Lower lobe of right lung (tissue), 2 donors: ENCODE results near the gene MEX3C. TPM values are rescaled to one million over a fixed set of nuclear protein-coding genes. Genes with fewer than 3 reads are reported as not detected.

Experiments
- ATAC-seq, 2 donors: fragments of 200-7000 bp; cut with Tn5 transposase; one replicate each; pipeline ENCODE4 v1.9.1; 2020 to 2022; ENCODE audit warnings: mild to moderate bottlenecking in 2 of 2, moderate library complexity in 2 of 2
- DNase-seq: peaks from one replicate; pipeline ENCODE4 v3.0.0-alpha.2; 2020
- H3K27ac ChIP-seq: fragments of 200-600 bp; one replicate; pipeline ENCODE4 v1.8.0; 2022
- H3K27me3 ChIP-seq: fragments of 200-600 bp; one replicate; pipeline ENCODE4 v1.8.0; 2022; ENCODE audit warnings: low read depth
- H3K36me3 ChIP-seq: fragments of 200-600 bp; one replicate; pipeline ENCODE4 v1.8.0; 2022; ENCODE audit warnings: mild to moderate bottlenecking
- H3K4me1 ChIP-seq: fragments of 200-600 bp; one replicate; pipeline ENCODE4 v1.8.0; 2022
- H3K4me3 ChIP-seq: fragments of 200-600 bp; one replicate; pipeline ENCODE4 v1.8.0; 2022; ENCODE audit warnings: mild to moderate bottlenecking
- H3K9me3 ChIP-seq: fragments of 200-600 bp; one replicate; pipeline ENCODE4 v1.8.0; 2022
- intact Hi-C: fragments of 100-400 bp; cut with DNase I; formaldehyde crosslinking; loops from one replicate; pipeline ENCODE4 v1.11.0; 2022
- total RNA-seq: library from RNA; stranded (reverse); fragmentation: NEBNext Ultra II Directional; extraction: Animal tissue kit (Norgen Biotek cat#: 25700); gene quantifications from one replicate; pipeline ENCODE4 v1.2.1, GENCODE V29; 2021
- TF ChIP-seq, protein P1 (sequence below): fragments of 200-600 bp; IDR thresholded peaks from one replicate; pipeline ENCODE4 v1.8.0; 2022; ENCODE audit warnings: antibody characterized with exemption, mild to moderate bottlenecking
- donor health status: DM: no; HTN: yes; CAD: no; lungs with severe emphysema.

The MEX3C gene
- total RNA-seq, 1 donor from 2014 or later, result 21.2 TPM

DNA sequence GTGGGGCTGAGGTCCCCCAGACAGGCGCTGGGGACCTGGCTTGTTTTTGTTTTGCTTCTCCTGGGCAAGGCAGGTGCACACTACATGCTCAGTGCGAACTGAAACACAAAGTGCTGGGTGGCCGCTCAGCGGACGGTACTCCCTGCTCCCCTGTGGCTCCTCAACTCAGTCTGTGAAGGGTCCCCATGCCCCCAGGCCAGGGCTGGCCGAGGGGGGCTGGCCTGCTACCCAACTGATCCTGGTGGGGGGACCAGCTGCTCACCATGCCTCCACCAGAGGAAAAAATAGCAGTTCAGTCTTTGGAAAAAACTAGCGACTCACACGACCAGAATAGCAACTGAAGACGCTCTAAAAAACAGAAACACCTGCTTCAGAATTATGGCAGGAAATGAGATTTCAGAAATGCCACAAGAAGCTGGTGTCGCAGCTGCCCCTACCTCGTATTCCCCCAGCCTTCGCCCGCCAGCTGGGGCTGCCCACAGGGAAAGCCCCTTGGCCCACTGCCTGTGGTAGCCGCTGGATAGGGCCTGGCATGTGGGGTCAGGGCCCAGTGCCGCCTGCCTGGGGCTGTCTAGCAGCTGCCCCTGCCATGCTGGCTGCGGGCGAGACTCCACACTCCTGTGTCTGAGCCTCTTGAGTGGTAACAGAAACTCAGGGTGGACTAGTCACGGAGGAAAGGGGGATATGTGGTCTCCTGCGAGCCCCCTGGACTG, 43.7 kb downstream of the MEX3C start:
- ATAC-seq (peak in 1 of 2 donors; percentile 63), DNase-seq (no peak)
- Histone ChIP-seq H3K9me3 (no peaks in the 10 kb centered on the region), H3K36me3 (no peaks in the 10 kb centered on the region), H3K27me3 (no peaks in the 10 kb centered on the region), H3K4me3 (no peak overlapping the region), H3K27ac (peak overlapping the region; percentile 56), H3K4me1 (no peaks in the 10 kb centered on the region)
- intact Hi-C loops, result no loop called here
- TF ChIP-seq, protein P1, sequence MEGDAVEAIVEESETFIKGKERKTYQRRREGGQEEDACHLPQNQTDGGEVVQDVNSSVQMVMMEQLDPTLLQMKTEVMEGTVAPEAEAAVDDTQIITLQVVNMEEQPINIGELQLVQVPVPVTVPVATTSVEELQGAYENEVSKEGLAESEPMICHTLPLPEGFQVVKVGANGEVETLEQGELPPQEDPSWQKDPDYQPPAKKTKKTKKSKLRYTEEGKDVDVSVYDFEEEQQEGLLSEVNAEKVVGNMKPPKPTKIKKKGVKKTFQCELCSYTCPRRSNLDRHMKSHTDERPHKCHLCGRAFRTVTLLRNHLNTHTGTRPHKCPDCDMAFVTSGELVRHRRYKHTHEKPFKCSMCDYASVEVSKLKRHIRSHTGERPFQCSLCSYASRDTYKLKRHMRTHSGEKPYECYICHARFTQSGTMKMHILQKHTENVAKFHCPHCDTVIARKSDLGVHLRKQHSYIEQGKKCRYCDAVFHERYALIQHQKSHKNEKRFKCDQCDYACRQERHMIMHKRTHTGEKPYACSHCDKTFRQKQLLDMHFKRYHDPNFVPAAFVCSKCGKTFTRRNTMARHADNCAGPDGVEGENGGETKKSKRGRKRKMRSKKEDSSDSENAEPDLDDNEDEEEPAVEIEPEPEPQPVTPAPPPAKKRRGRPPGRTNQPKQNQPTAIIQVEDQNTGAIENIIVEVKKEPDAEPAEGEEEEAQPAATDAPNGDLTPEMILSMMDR, result no peak

DNA sequence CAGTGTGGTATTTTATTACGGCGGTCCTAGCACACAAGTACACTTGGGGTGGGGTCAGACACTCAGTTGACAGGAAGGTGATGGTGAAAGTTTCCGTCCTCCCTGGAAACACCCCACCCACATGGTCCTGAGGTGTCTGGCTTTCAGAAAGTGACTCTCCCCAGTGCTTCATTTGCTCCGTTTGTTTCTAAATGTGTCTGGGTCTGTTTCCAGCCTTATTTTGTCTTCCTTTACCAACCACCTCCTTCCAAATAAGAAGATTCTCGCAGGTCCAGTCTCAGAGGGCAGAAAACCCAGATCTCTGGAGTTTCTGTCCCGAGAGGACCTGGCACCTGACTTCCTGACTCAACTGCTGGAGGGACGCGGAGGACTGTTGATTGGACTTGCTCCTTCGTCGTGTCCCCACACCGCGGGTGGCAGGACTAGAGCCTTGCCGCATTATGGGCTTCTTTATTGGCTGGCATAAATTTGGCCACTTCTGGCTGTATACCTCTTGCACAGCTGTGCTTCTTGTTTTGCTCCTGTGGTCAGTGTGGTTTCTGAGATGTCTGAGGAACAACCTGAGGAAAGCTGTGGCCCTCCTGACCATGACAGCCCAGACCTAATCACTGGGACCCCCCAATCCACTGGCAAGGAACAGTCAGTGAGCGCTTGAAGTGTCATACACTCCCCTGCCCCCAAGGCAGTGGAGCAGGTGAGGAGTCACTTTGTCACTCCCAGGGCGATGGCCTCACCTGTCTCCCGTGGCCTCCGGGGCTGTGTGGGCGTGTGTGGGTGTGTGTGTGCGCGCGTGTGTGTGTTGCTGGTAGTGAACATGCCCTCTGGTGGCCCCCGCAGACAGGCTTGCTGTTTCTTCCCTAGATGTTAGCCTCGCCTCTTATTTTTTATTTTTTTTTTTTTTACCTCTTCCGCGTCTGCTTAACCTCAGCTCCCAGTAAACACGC, 45.6 kb downstream of the MEX3C start:
- no peaks in the 10 kb centered on the region for H3K36me3 ChIP-seq
- ATAC-seq (peak; percentile 32 to 73), DNase-seq (no peak)
- TF ChIP-seq, protein P1, result no peak
- H3K27ac ChIP-seq, result no peak overlapping the region
- H3K4me1 ChIP-seq, result no peaks in the 10 kb centered on the region
- no peaks in the 10 kb centered on the region for H3K9me3 ChIP-seq
- H3K4me3 ChIP-seq, result no peak overlapping the region
- intact Hi-C loops, result no loop called here
- no peaks in the 10 kb centered on the region for H3K27me3 ChIP-seq

DNA sequence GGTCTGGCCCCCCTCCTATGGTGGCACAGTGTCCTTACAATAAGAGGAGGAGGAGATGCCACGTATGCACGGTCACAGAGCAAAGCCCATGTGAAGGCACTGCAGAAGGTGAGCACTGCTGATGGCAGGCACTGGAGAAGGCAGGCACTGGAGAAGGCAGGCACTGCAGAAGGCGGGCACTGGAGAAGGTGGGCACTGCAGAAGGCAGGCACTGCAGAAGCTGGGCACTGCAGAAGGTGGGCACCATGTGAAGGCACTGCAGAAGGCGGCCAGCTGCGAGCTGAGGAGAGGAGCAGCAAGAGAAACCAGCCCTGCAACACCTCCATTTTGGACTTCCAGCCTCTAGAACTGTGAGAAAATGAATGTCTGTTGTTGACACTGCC, 46.3 kb downstream of the MEX3C start:
- DNase-seq, result no peak
- Histone ChIP-seq H3K36me3 (no peaks in the 10 kb centered on the region), H3K27me3 (no peaks in the 10 kb centered on the region), H3K4me3 (no peak overlapping the region), H3K4me1 (no peaks in the 10 kb centered on the region), H3K27ac (no peak overlapping the region), H3K9me3 (no peaks in the 10 kb centered on the region)
- intact Hi-C loops, result no loop called here
- no peak for ATAC-seq
- TF ChIP-seq, protein P1, result no peak

DNA sequence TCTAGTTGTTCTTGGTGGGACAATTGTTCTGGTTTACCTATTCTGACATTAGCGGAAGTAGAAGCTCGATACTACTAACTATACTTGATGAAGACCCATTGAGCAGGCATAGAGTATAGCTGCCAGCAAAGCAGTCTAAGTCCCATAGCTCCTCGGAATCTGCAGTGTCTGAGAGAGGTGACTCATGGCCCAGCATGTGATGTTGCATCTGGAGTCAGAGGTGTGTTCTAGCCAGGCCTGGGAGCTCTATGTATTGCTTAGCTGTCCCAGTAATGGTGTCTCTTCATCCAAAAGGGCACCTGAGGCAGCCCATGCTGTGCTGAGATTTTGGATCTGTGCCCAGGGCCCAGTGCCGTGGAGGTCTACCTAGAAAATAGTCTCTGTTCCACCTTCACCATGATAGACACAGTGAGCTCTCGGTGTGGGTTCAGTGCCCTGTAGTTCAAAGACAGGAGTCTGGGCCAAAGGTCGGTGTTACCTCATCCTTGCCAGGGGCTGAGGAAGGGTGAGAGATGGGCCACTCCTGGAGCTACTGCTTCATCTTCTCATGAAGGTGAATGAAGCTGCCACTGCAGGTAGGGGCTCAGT, 47.3 kb downstream of the MEX3C start:
- TF ChIP-seq, protein P1, result no peak
- DNase-seq (no peak), ATAC-seq (no peak)
- H3K9me3 ChIP-seq, result no peaks in the 10 kb centered on the region
- intact Hi-C loops, result no loop called here
- no peaks in the 10 kb centered on the region for H3K4me1 ChIP-seq
- no peaks in the 10 kb centered on the region for H3K36me3 ChIP-seq
- H3K27ac ChIP-seq, result no peak overlapping the region
- H3K4me3 ChIP-seq, result no peak overlapping the region
- no peaks in the 10 kb centered on the region for H3K27me3 ChIP-seq

DNA sequence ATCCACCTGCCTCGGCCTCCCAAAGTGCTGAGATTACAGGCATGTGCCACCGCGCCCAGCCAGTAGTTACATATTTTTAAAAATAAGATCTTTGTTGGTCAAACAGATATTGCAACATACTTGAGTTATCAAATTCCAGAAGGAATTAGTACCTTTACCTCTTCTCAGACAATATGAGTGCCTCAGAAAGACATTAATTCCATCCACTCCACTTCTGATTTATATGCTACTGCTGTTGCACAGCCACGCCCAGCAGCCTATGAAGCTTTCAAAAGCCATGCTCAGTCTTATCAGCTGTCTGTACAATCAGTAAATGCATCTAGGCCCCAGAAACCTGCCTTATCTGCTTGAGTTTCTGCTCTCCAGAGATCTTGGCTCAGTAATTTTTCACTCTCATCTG, 47.8 kb downstream of the MEX3C start:
- intact Hi-C loops, result no loop called here
- H3K27ac ChIP-seq, result no peak overlapping the region
- H3K27me3 ChIP-seq, result no peaks in the 10 kb centered on the region
- no peak for ATAC-seq
- DNase-seq, result no peak
- no peaks in the 10 kb centered on the region for H3K4me1 ChIP-seq
- no peaks in the 10 kb centered on the region for H3K36me3 ChIP-seq
- no peak overlapping the region for H3K4me3 ChIP-seq
- no peaks in the 10 kb centered on the region for H3K9me3 ChIP-seq
- TF ChIP-seq, protein P1, result no peak
